Fibroblast of lung (primary cell): ENCODE results near the gene NME7.

Experiments used
- EZH2 ChIP-seq: IDR thresholded peaks from 2 replicates; pipeline ENCODE4 v1.5.1; 2012; ENCODE audit warnings: low read length, control low read depth, mild to moderate bottlenecking; ENCODE audit errors: missing control alignments
- TF ChIP-seq, protein P1 (sequence below), 2 donors: IDR thresholded peaks in 1 of 2; conservative IDR thresholded peaks in 1 of 2; 1 replicate in 1 of 2; 2 replicates in 1 of 2; pipeline ENCODE4 v1.5.1; 2011 to 2012; ENCODE audit warnings: low read length in 2 of 2, control low read depth in 1 of 2, inconsistent platforms in 1 of 2, low read depth in 1 of 2, mild to moderate bottlenecking in 1 of 2

DNA sequence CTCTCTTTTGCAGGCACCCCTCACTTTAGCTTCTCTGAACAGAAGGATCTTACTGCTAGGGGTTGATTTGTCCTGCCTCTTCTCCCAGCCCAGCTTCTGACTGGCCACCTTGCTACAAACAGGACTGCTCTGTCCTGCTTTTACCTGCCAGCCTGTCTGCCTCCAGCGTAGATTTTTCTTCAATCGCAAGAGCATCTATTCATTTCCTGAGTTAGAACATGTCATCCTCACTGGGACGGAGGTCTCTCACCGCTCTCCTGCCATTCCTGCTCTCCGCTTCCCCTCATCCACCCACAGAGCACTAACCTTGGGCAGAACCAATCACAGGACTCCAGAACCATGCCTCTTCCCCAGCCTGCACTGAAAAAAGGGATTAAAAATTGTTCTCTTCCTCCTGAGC is 264.6 kb downstream of the NME7 start:
- TF ChIP-seq EZH2 = no peak
- TF ChIP-seq, protein P1, sequence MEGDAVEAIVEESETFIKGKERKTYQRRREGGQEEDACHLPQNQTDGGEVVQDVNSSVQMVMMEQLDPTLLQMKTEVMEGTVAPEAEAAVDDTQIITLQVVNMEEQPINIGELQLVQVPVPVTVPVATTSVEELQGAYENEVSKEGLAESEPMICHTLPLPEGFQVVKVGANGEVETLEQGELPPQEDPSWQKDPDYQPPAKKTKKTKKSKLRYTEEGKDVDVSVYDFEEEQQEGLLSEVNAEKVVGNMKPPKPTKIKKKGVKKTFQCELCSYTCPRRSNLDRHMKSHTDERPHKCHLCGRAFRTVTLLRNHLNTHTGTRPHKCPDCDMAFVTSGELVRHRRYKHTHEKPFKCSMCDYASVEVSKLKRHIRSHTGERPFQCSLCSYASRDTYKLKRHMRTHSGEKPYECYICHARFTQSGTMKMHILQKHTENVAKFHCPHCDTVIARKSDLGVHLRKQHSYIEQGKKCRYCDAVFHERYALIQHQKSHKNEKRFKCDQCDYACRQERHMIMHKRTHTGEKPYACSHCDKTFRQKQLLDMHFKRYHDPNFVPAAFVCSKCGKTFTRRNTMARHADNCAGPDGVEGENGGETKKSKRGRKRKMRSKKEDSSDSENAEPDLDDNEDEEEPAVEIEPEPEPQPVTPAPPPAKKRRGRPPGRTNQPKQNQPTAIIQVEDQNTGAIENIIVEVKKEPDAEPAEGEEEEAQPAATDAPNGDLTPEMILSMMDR (conservative IDR thresholded peaks at IDR 0.05 in 1 of 2, IDR thresholded peaks at IDR 0.05 in 1 of 2; ENCODE audit: low read depth in 1 of 2, low read length in 2 of 2) = no peak
